Measurements from ENCODE around the gene GNAT1.

Gene GNAT1

DNA sequence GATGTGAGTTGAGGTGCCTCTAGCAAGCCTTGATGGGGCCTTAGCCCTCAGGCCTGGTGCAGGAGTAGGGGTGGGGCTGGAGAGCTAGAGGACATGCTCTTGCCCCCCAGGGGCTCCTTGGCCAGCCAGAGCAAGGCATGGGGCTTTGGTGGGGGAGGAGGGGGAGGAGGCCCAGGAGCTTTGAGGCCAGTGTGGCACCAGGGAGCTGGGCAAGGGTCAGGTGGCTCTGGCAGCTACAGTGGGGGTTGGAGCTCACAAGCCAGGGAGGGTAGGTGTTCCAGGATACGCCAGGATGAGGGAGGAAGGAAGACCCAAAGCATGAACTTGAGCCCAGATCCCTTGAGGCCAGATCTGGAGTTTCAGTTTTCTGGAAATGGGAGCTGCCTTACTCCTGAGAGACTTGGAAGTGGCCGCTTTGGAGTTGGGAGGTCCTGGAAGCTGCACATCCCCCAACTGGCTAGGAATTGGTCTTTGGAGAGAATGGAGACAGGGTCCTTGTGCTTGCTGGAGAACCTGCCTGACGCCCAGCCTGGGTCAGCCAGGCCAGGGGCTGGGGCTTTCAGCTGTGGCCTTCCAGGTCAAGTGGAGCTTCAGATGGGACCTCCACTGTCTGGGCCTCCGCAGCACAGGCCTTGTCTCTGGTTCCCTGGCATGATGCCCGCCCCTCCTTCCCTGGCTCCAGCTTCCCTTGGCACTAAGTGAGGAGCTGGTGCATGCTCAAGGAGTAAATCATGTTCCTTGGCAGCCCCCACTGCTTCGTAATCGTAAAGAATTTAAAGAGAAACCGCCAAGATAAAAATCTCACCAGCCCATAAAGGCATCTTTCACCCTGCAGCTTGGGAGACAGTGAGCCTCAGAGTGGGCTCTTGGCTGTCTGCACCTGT is 27.6 kb upstream of the GNAT1 start:
- no peak for DNase-seq

GRCh38 chr3:50164481-50164880 is 26.9 kb upstream of the GNAT1 start:
- DNase-seq: no peak

GRCh38 chr3:50164984-50165909 is 26.2 kb upstream of the GNAT1 start:
- DNase-seq: no peak

DNA sequence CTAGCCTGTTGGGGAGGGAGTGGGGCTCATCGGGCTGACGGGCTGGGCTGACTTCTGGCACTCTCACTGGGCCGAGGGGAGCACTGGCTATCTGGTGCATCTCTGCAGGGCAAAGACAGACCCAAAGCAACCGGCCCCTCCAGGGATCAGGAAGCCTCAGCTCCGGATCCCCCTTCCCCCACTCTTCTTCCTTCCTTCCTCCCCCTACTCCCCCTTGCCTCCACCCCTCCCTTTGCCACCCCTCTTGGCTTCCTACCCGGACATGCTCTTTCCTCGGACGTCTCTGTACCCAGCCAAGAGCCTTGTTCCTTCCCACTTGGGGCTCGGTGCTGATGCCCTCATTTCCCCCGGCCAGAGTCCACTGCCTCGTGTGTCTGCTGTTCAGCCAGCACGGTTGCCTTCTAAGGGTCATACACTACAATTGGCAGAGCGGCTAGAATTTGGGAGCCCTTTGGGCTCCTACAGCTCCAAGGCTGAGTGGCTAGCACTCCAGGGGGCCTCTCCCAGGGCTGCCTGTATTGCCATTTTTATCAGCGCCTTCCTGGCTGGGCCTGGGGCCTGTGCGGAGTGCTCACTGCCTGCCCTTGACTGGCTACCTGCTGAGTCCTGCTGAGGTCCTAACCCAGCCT is 25.4 kb upstream of the GNAT1 start:
- no peak for DNase-seq

- no peak for DNase-seq
Measured at GRCh38 chr3:50166620-50167019, 24.8 kb upstream of the GNAT1 start.

DNA sequence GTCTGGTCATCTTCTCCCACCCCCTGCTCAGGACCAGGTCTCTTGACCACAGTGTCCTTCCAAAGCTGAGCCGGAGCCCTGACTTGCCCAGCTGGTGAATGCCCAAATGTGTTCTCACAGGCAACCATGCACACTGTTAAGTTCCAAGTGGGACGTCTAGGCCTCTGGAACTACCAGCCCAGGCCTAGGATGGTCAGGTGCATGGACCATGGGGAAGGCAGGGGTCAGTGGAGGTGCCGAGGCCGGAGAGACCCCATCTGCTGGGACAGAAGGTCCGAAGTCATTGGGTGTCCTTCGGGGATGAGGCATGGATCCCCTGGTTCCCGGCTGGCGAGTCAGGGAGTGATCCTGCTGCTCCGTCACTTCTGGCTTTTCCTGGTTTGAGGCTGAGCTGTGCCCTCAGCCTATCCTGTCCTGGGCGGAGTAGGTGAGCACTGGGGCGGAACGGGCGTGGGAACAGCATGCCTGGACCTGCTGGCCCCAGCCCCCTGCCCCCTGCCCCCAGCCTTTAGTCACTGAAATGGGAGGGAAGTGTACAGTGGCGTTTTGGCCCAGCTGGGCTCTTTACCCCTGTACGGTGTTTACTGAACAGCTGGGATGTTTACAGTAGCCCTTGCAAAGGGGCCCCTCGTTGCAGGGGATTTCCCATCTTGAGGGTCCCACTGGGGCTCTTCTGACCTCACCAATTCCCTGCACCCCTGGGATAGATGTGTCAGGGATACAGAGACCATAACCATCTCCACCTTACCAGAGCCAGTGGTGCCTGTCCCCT is 24.2 kb upstream of the GNAT1 start:
- DNase-seq: no peak

DNA sequence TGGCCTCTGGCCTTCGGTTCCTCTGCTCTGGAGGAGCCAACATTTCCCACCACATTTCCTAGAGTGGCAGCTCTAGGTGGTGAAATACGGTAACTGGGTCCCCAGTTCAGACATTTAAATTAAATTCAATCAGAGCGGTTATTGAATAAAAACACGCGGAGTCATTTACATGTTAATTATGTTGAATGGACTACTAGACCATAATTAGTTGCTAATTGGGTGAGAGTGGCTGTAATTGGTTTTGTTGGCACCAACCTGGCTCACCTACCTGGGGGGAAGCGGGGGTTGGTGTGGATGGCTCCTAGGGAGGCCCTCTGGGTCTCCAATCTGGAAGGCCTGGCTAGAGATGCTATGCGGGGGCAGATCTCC is 23.6 kb upstream of the GNAT1 start:
- no peak for DNase-seq

DNA sequence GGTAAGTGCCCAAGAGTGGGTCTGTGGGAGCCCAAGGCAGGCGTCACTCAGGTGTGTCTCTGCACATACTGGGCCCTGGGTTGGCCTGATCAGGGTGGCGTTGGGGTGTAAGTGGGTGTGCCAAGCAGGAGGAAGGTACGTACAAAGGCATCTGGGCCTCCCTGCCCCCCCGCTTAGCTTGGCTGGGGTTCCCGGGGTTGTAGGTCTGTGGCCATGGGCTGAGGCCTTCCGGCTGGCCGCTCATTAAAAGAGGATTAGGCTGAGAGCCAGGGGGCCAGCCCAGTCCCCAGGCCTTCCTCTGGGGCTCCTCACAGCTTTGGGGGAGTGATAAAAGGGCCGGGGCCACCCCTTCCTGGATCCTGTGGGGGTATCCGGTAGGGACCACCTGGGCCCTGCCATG is 23.0 kb upstream of the GNAT1 start:
- no peak for DNase-seq

DNA sequence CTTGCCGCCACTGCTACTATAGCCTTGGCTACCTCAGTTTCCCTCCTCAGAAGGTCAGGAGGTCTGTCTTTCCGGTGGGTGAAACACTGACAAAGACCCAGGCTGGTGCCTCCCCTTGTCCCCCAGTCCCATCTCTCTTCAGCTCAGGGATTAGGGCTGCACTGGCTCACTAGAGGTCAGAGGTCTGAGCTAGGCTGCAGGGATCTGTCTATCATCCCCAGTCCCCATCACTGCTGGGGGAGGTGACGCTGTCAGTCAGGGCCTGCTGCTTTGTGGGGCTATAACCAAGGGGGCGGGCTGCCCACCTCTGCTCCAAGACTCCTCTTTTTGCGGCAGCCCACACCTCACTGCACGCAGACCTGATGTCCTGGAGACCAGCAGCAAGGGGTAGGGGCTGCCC is 22.6 kb upstream of the GNAT1 start:
- no peak for DNase-seq

- no peak for DNase-seq
Measured at GRCh38 chr3:50169232-50169832, 22.1 kb upstream of the GNAT1 start.

DNA sequence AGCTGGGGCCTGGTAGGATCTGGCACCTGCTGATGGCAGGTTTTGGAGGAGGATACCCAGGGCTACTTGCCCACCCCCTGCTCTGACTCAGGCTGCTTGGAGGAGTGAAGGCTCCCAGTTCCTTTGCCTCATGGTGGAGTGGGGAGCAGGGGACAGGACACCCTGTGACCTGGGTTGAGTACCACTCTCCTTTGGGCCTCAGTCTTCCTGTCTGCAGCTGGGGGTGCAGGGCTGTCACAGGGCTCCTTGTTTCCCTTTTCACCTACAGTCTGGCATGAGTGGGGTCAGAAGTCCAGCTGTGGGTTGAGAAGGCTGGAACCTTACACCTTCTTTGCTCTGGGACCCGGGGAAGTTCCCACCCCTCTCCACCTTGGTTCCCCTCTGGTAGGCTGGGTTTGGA is 21.6 kb upstream of the GNAT1 start:
- no peak for DNase-seq

DNA sequence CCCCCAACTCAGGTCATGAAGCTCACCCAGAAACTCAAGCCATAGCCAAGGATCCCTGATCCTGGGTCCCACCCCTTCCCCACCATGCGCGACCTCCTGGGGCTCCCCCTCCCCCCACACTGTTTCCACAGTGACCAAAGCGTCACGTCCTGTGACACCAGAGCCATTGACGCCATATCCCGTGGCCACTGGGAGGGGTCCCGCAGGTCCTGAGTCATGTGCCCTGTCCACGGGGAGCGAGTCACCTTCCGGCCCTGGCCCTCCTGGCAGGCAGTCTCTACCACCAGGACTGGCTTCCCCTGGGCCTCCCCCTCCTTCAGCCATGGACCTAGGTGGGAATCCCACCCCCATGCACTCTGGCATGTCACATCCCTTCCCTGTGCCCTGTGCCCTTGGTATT is 20.7 kb upstream of the GNAT1 start:
- DNase-seq: no peak

DNA sequence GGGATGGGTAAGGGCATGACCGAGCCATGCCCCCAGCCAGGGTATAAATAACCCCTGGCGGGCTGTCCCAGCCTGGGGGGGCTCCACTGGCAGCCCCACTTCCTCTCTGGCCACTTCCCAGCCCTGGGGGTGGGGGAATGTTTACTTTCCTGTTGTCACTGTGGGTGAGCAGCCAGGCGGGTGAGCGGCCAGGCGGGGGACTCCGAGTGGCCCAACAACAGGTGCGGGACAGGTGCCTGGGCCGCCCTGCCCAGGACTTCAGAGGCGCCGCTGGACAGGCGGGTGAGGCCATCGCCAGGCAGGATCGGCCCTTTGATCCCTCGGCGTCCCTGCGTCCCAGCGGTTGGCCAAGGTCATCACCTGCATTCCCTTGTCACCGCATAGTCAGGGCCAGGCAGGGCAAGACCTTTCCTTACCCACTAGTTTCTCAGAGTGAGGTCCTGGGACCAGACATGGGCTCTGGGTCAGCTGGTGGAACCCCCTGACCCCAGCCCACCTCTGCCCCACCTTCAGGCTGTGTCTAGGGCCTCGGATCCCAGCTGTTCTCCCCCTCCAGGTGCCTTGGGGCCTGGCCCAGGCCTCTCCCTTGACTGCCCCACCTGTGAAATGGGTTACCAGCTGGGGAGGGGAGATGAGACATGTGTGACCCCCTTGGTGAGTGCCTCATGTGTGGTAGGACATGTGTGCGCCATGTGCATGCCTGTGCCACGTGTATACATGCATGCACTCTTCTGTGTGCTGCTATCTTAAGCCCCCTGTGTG is 19.7 kb upstream of the GNAT1 start:
- no peak for DNase-seq

GRCh38 chr3:50172626-50173220 is 18.7 kb upstream of the GNAT1 start:
- no peak for DNase-seq

- DNase-seq: no peak
Measured at GRCh38 chr3:50173685-50174516, 17.5 kb upstream of the GNAT1 start.

DNA sequence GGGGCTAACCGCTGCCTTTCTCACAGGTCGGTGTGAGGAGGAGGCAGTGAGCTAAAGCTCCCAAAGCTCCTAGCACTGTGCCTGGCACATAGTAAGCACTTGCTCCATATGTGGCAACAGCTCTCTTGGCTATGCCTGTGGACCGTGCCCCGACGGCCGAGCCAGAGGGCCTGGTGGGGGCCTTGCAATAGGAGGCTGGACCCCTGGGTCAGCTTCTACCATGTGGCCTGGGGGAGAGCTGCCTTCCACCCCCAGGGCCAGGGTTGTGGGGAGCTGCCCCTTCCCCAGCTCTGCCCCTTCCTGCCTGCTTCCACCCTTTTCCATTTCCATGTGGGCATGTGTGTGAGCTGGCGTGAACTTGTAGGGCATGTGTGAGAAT is 16.9 kb upstream of the GNAT1 start:
- no peak for DNase-seq

DNA sequence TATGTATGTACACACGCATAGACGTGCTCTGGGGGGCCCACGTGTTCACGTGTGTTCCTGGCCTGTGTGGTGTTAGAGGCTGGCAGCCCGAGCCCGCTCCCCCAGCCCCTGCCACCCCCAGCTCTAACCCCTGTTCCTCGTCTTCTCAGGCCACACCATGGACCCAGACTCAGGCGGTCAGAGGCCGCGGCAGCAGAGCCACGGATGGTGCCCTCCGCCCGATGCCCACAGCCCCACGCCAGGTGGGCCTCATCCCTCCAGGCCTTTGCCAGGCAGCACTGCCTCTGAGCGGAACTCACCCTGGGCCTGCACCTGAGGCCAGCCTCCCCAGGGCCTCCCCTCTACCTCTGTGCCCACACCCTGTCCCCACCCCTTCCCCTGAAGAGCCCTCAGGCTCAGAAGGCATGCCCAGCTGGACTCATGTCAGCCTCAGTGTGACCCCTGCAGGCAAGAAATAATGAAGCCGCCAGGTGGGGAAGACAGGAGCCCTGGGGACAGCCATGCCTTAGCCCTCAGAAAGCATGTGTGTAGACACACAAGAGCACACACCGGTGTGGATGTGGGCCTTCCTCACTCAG is 16.4 kb upstream of the GNAT1 start:
- no peak for DNase-seq

DNA sequence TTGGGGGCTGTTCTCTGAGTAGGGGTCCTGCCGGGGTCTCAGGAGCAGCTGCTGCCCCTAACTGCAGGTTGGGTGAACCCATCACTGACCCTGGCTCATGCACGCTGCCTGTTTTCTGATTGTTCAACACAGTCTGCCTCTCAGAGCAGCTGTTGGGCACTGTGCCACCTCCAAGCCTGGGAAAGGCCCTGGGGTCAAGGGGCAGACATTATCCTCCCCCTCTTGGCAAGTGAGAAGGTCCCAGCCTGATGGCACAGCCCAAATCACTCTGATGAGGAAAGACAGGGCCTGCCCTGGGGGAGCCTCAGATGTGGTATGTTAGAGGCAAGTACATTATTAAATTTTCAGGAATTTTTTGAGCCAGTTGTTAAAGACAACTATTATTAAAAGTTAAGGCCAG is 14.1 kb upstream of the GNAT1 start:
- no peak for DNase-seq

- DNase-seq: no peak
Measured at GRCh38 chr3:50179710-50180109, 11.7 kb upstream of the GNAT1 start.

DNA sequence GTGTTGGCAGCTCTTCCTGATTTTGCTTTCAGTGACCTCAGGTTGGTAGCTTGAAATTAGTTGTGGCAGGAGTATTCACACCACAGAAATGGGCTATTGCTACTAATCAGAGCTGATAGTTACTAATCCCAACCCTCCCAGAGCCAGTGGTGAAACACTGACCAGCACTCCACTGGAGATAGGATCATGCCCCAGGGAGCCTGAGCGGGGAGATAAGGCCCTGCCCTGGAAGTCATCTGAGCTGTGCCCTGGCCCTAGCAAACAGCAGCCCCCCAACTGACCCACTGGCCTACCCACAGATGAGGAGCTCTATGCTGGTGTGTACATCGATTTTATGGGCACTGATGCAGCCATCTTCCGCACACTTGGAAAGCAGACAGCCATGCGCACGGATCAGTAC is 9.4 kb upstream of the GNAT1 start:
- no peak for DNase-seq

Data from stimulated activated naive CD4-positive, alpha-beta T cell (primary cell).